ENCODE data around the gene ITGAE.

Gene ITGAE

GRCh38 chr17:3753624-3754023 lies 47.4 kb downstream of the ITGAE start:
- no peak overlapping the region for H3K27ac ChIP-seq (ENCODE audit: low read depth in 2 of 2, low read length in 2 of 2)

DNA sequence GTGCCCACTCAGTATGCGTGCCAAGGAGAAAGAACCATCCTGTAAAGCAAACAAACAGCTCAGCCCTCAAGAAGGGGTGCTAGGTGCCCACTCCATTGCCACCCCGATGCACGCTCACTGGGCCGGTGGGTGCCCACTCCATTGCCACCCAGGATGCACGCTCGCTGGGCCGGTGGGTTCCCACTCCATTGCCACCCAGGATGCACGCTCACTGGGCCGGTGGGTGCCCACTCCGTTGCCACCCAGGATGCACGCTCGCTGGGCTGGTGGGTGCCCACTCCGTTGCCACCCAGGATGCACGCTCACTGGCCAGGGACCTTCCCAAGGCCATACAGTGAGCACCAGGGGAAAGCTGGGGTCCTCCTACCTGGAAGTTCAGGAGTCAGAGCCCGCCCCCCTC lies 49.2 kb downstream of the ITGAE start:
- Histone ChIP-seq H3K27ac (ENCODE audit: low read depth in 2 of 2, low read length in 2 of 2) (no peak overlapping the region), H3K9me3 (ENCODE audit: control insufficient read depth in 2 of 2, low read length in 2 of 2) (no peaks in the 10 kb centered on the region), H3K36me3 (ENCODE audit: control insufficient read depth in 2 of 2, insufficient read depth in 2 of 2, low read length in 2 of 2) (no peaks in the 10 kb centered on the region), H3K4me3 (ENCODE audit: low read length in 2 of 2) (no peak overlapping the region), H3K9ac (ENCODE audit: low read depth in 1 of 2, low read length in 2 of 2) (no peak overlapping the region), H3K27me3 (ENCODE audit: control insufficient read depth in 2 of 2, insufficient read depth in 2 of 2, low read length in 2 of 2) (no peaks in the 10 kb centered on the region), H3K4me1 (ENCODE audit: control insufficient read depth in 2 of 2, insufficient read depth in 2 of 2, low read length in 2 of 2) (peaks cover 0 to 4% of the 10 kb centered on the region in 2 donors)

More at GRCh38 chr17:3753624-3754023, 47.4 kb downstream of the ITGAE start:
- H3K9ac ChIP-seq (ENCODE audit: low read depth in 1 of 2, low read length in 2 of 2), result no peak overlapping the region
- no peaks in the 10 kb centered on the region for H3K9me3 ChIP-seq (ENCODE audit: control insufficient read depth in 2 of 2, low read length in 2 of 2)
- H3K4me3 ChIP-seq (ENCODE audit: low read length in 2 of 2), result no peak overlapping the region
- H3K4me1 ChIP-seq (ENCODE audit: control insufficient read depth in 2 of 2, insufficient read depth in 2 of 2, low read length in 2 of 2), result peaks cover 0 to 4% of the 10 kb centered on the region in 2 donors
- no peaks in the 10 kb centered on the region for H3K36me3 ChIP-seq (ENCODE audit: control insufficient read depth in 2 of 2, insufficient read depth in 2 of 2, low read length in 2 of 2)
- no peaks in the 10 kb centered on the region for H3K27me3 ChIP-seq (ENCODE audit: control insufficient read depth in 2 of 2, insufficient read depth in 2 of 2, low read length in 2 of 2)

- Histone ChIP-seq H3K9me3 (ENCODE audit: control insufficient read depth in 2 of 2, low read length in 2 of 2) (no peaks in the 10 kb centered on the region), H3K4me1 (ENCODE audit: control insufficient read depth in 2 of 2, insufficient read depth in 2 of 2, low read length in 2 of 2) (peaks cover 0 to 4% of the 10 kb centered on the region in 2 donors), H3K27me3 (ENCODE audit: control insufficient read depth in 2 of 2, insufficient read depth in 2 of 2, low read length in 2 of 2) (no peaks in the 10 kb centered on the region), H3K9ac (ENCODE audit: low read depth in 1 of 2, low read length in 2 of 2) (no peak overlapping the region), H3K36me3 (ENCODE audit: control insufficient read depth in 2 of 2, insufficient read depth in 2 of 2, low read length in 2 of 2) (no peaks in the 10 kb centered on the region), H3K4me3 (ENCODE audit: low read length in 2 of 2) (no peak overlapping the region), H3K27ac (ENCODE audit: low read depth in 2 of 2, low read length in 2 of 2) (no peak overlapping the region)
Observed at GRCh38 chr17:3750926-3751325, 50.1 kb downstream of the ITGAE start.

- H3K27me3 ChIP-seq (ENCODE audit: control insufficient read depth in 2 of 2, insufficient read depth in 2 of 2, low read length in 2 of 2), result no peaks in the 10 kb centered on the region
- no peak overlapping the region for H3K9ac ChIP-seq (ENCODE audit: low read depth in 1 of 2, low read length in 2 of 2)
- no peak overlapping the region for H3K27ac ChIP-seq (ENCODE audit: low read depth in 2 of 2, low read length in 2 of 2)
- H3K4me1 ChIP-seq (ENCODE audit: control insufficient read depth in 2 of 2, insufficient read depth in 2 of 2, low read length in 2 of 2), result peaks cover 0 to 3% of the 10 kb centered on the region in 2 donors
- H3K9me3 ChIP-seq (ENCODE audit: control insufficient read depth in 2 of 2, low read length in 2 of 2), result no peaks in the 10 kb centered on the region
- H3K4me3 ChIP-seq (ENCODE audit: low read length in 2 of 2), result no peak overlapping the region
- no peaks in the 10 kb centered on the region for H3K36me3 ChIP-seq (ENCODE audit: control insufficient read depth in 2 of 2, insufficient read depth in 2 of 2, low read length in 2 of 2)
Observed at GRCh38 chr17:3750296-3750695, 50.7 kb downstream of the ITGAE start.

GRCh38 chr17:3748576-3748975 lies 52.4 kb downstream of the ITGAE start:
- H3K36me3 ChIP-seq (ENCODE audit: control insufficient read depth in 2 of 2, insufficient read depth in 2 of 2, low read length in 2 of 2), result no peaks in the 10 kb centered on the region
- no peaks in the 10 kb centered on the region for H3K27me3 ChIP-seq (ENCODE audit: control insufficient read depth in 2 of 2, insufficient read depth in 2 of 2, low read length in 2 of 2)
- no peak overlapping the region for H3K4me3 ChIP-seq (ENCODE audit: low read length in 2 of 2)
- no peaks in the 10 kb centered on the region for H3K9me3 ChIP-seq (ENCODE audit: control insufficient read depth in 2 of 2, low read length in 2 of 2)
- H3K27ac ChIP-seq (ENCODE audit: low read depth in 2 of 2, low read length in 2 of 2), result no peak overlapping the region
- H3K4me1 ChIP-seq (ENCODE audit: control insufficient read depth in 2 of 2, insufficient read depth in 2 of 2, low read length in 2 of 2), result no peaks in the 10 kb centered on the region
- H3K9ac ChIP-seq (ENCODE audit: low read depth in 1 of 2, low read length in 2 of 2), result no peak overlapping the region

- no peak overlapping the region for H3K4me3 ChIP-seq (ENCODE audit: low read length in 2 of 2)
- H3K9me3 ChIP-seq (ENCODE audit: control insufficient read depth in 2 of 2, low read length in 2 of 2), result no peaks in the 10 kb centered on the region
- H3K27ac ChIP-seq (ENCODE audit: low read depth in 2 of 2, low read length in 2 of 2), result no peak overlapping the region
- no peaks in the 10 kb centered on the region for H3K36me3 ChIP-seq (ENCODE audit: control insufficient read depth in 2 of 2, insufficient read depth in 2 of 2, low read length in 2 of 2)
- H3K4me1 ChIP-seq (ENCODE audit: control insufficient read depth in 2 of 2, insufficient read depth in 2 of 2, low read length in 2 of 2), result no peaks in the 10 kb centered on the region
- no peak overlapping the region for H3K9ac ChIP-seq (ENCODE audit: low read depth in 1 of 2, low read length in 2 of 2)
- no peaks in the 10 kb centered on the region for H3K27me3 ChIP-seq (ENCODE audit: control insufficient read depth in 2 of 2, insufficient read depth in 2 of 2, low read length in 2 of 2)
Observed at GRCh38 chr17:3747805-3748204, 53.2 kb downstream of the ITGAE start.

DNA sequence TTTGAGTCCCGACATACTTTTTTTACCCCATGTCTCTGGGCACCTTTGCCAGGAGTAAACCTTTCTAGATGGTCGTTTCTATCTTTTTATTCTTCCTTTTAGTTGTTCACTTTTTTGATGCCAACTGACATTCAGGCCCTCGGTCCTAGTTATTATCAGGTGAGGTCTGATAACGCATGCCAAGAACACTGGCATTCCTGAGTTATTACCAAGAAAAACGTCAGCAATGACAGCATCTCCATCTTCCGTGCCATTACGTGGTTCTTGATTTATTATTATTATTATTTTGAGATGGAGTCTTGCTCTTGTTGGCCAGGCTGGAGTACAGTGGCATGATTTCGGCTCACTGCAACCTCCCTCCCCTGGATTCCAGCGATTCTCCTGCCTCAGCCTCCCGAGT lies 55.9 kb downstream of the ITGAE start:
- Histone ChIP-seq H3K4me1 (ENCODE audit: control insufficient read depth in 2 of 2, insufficient read depth in 2 of 2, low read length in 2 of 2) (no peaks in the 10 kb centered on the region), H3K9me3 (ENCODE audit: control insufficient read depth in 2 of 2, low read length in 2 of 2) (no peaks in the 10 kb centered on the region), H3K27ac (ENCODE audit: low read depth in 2 of 2, low read length in 2 of 2) (no peak overlapping the region), H3K36me3 (ENCODE audit: control insufficient read depth in 2 of 2, insufficient read depth in 2 of 2, low read length in 2 of 2) (no peaks in the 10 kb centered on the region), H3K9ac (ENCODE audit: low read depth in 1 of 2, low read length in 2 of 2) (no peak overlapping the region), H3K4me3 (ENCODE audit: low read length in 2 of 2) (no peak overlapping the region), H3K27me3 (ENCODE audit: control insufficient read depth in 2 of 2, insufficient read depth in 2 of 2, low read length in 2 of 2) (no peaks in the 10 kb centered on the region)

- H3K27ac ChIP-seq (ENCODE audit: low read depth in 2 of 2, low read length in 2 of 2), result no peak overlapping the region
- H3K9me3 ChIP-seq (ENCODE audit: control insufficient read depth in 2 of 2, low read length in 2 of 2), result no peaks in the 10 kb centered on the region
- no peaks in the 10 kb centered on the region for H3K36me3 ChIP-seq (ENCODE audit: control insufficient read depth in 2 of 2, insufficient read depth in 2 of 2, low read length in 2 of 2)
- H3K27me3 ChIP-seq (ENCODE audit: control insufficient read depth in 2 of 2, insufficient read depth in 2 of 2, low read length in 2 of 2), result no peaks in the 10 kb centered on the region
- H3K9ac ChIP-seq (ENCODE audit: low read depth in 1 of 2, low read length in 2 of 2), result no peak overlapping the region
- no peak overlapping the region for H3K4me3 ChIP-seq (ENCODE audit: low read length in 2 of 2)
- H3K4me1 ChIP-seq (ENCODE audit: control insufficient read depth in 2 of 2, insufficient read depth in 2 of 2, low read length in 2 of 2), result no peaks in the 10 kb centered on the region
Observed at GRCh38 chr17:3744014-3744413, 57.0 kb downstream of the ITGAE start.

DNA sequence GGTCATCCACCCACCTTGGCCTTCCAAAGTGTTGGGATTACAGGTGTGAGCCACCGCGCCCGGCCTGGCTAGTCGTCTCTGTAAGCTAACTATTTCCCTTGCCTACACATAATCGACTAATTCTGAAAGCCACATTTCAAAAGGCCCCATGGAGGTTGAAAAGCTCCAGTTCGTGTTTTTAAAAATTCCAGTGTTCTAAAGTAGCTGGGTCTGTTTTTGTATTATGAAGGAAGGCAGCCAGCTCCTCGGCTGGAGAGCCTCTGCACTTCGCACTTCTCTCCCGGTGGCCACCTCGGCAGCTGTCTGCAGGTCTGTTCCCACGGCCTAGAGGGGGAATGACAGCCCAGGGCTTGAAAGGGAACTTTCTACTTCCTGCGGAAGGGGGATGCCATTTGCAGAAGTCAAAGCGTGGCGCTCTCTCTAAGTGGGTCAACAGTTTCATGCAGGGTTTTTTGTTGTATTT lies 60.3 kb downstream of the ITGAE start:
- Histone ChIP-seq H3K36me3 (ENCODE audit: control insufficient read depth in 2 of 2, insufficient read depth in 2 of 2, low read length in 2 of 2) (no peaks in the 10 kb centered on the region), H3K4me1 (ENCODE audit: control insufficient read depth in 2 of 2, insufficient read depth in 2 of 2, low read length in 2 of 2) (peaks cover 6 to 9% of the 10 kb centered on the region in 2 donors), H3K27ac (ENCODE audit: low read depth in 2 of 2, low read length in 2 of 2) (no peak overlapping the region), H3K27me3 (ENCODE audit: control insufficient read depth in 2 of 2, insufficient read depth in 2 of 2, low read length in 2 of 2) (no peaks in the 10 kb centered on the region), H3K9me3 (ENCODE audit: control insufficient read depth in 2 of 2, low read length in 2 of 2) (no peaks in the 10 kb centered on the region), H3K4me3 (ENCODE audit: low read length in 2 of 2) (no peak overlapping the region), H3K9ac (ENCODE audit: low read depth in 1 of 2, low read length in 2 of 2) (no peak overlapping the region)

GRCh38 chr17:3739422-3740124 lies 61.4 kb downstream of the ITGAE start:
- Histone ChIP-seq H3K27ac (ENCODE audit: low read depth in 2 of 2, low read length in 2 of 2) (no peak overlapping the region), H3K9ac (ENCODE audit: low read depth in 1 of 2, low read length in 2 of 2) (no peak overlapping the region)

More at GRCh38 chr17:3739422-3740124, 61.4 kb downstream of the ITGAE start:
- Histone ChIP-seq H3K4me3 (ENCODE audit: low read length in 2 of 2) (no peak overlapping the region), H3K4me1 (ENCODE audit: control insufficient read depth in 2 of 2, insufficient read depth in 2 of 2, low read length in 2 of 2) (peaks cover 6 to 9% of the 10 kb centered on the region in 2 donors), H3K36me3 (ENCODE audit: control insufficient read depth in 2 of 2, insufficient read depth in 2 of 2, low read length in 2 of 2) (no peaks in the 10 kb centered on the region), H3K27me3 (ENCODE audit: control insufficient read depth in 2 of 2, insufficient read depth in 2 of 2, low read length in 2 of 2) (no peaks in the 10 kb centered on the region), H3K9me3 (ENCODE audit: control insufficient read depth in 2 of 2, low read length in 2 of 2) (no peaks in the 10 kb centered on the region)
